ENCODE data around the gene MRPS30. TPM values are rescaled to one million over a fixed set of nuclear protein-coding genes. Genes with fewer than 3 reads are reported as not detected.
"Not testable (repeated sequence)": the region's sequence is repeated elsewhere in the genome, so short reads cannot be mapped to it uniquely, and the experiment has no call there.

MRPS30 gene
- polyA plus RNA-seq, 1 donor from 2014 or later = 76.0 TPM

DNA sequence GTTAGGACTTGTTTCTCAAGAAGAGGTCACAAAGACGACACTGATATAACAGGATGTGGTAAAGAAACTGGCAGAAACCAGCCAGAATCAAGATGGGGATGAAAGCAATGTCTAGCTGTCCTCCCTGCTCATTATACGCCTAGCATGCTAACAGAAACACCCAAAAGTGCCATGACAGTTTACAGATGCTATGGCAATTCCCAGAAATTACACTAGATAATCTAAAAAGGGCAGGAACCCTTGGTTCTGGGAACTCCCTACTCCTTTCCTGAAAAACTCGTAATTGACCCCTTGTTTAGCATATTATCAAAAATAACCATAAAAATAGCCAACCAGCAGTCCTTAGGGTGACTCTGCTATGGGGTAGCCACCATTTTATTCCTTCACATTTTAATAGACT, 10.9 kb upstream of the MRPS30 start:
- peaks cover 9 to 36% (median 14%) of the 10 kb centered on the region in 3 donors for H3K9me3 Mint-ChIP-seq
- H3K4me1 Mint-ChIP-seq = no peaks in the 10 kb centered on the region
- H3K4me3 Mint-ChIP-seq = no peak overlapping the region
- H3K27me3 Mint-ChIP-seq = no peaks in the 10 kb centered on the region
- H3K27ac Mint-ChIP-seq = no peak overlapping the region
- H3K36me3 Mint-ChIP-seq = no peaks in the 10 kb centered on the region

DNA sequence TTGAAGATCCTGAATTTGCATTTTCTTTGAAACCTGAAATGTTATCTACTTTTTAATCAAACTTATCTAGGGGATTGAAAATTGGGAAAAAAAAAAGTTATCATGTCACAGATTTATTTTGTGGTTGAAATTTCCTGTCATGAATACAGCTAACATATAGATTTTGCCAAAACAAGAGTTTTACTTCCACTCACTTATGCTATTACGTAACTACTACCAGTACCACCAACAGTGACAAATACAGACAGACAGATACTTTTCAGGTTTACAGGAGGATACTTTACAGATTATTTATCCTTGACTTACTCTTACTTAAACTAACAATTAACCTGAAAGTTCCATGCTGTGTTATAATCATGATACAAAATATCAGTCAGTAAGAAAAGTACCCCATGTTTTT, 6.8 kb upstream of the MRPS30 start:
- H3K36me3 Mint-ChIP-seq = peaks cover 2% of the 10 kb centered on the region
- H3K9me3 Mint-ChIP-seq = peaks cover 0 to 2% (median under 1%) of the 10 kb centered on the region in 3 donors
- no peaks in the 10 kb centered on the region for H3K4me1 Mint-ChIP-seq
- H3K27me3 Mint-ChIP-seq = peaks cover 2% of the 10 kb centered on the region
- no peak overlapping the region for H3K27ac Mint-ChIP-seq
- H3K4me3 Mint-ChIP-seq = no peak overlapping the region

- no peak overlapping the region for H3K27ac Mint-ChIP-seq
- H3K4me1 Mint-ChIP-seq = peaks cover 12 to 18% (median 17%) of the 10 kb centered on the region in 3 donors
- peaks cover 2% of the 10 kb centered on the region for H3K36me3 Mint-ChIP-seq
- no peaks in the 10 kb centered on the region for H3K9me3 Mint-ChIP-seq
- H3K4me3 Mint-ChIP-seq = no peak overlapping the region
- H3K27me3 Mint-ChIP-seq = peaks cover 2% of the 10 kb centered on the region
These were observed 2.1 kb upstream of the MRPS30 start for GRCh38 chr5:44806608-44807007.

DNA sequence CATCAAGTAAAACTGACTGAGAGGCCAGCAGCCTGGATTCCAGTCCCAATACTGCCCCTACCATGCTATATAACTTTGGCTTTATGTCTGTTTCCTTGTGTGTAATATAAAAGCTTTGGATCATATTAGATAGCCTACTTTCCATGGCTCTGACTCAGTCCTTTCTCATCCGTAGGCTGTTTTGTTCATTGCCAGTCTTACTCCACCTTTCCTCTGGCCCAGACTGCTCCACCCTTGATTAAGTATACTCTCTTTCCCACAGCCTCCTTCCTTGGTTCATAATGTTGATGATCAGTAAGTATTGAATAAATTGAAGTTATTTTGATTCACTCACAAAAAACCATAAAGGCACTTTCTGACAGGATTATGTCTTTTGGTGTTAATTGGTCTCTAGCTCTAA, 1.5 kb upstream of the MRPS30 start:
- Mint-ChIP-seq H3K4me3 (peak overlapping the region in 1 of 4 donors; percentile 39), H3K9me3 (no peaks in the 10 kb centered on the region), H3K36me3 (peaks cover 2% of the 10 kb centered on the region), H3K4me1 (peaks cover 12 to 20% (median 17%) of the 10 kb centered on the region in 3 donors), H3K27me3 (peaks cover 2% of the 10 kb centered on the region), H3K27ac (no peak overlapping the region)

DNA sequence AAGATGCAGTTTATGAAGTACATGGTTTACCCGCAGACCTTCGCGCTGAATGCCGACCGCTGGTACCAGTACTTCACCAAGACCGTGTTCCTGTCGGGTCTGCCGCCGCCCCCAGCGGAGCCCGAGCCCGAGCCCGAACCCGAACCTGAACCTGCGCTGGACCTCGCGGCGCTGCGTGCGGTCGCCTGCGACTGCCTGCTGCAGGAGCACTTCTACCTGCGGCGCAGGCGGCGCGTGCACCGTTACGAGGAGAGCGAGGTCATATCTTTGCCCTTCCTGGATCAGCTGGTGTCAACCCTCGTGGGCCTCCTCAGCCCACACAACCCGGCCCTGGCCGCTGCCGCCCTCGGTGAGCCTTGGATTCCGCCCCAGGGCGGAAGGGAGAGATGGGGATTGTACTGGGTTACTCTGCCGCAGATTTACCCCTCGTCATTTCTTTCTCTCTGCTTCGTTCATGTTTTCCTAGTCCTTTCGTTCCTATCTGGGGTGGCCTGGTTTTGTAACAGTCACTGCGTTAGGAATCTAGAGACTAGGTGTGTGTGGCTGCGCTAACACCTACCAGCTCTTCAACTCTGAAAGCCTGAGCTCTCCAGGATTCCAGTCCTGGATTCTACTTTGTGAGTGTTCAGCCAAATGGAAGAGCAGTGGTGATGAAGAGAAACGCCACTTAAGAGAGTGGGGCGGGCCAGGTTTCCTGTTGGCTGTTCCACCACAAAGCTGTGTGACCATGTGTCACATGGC, 638 bp downstream of the MRPS30 start:
- Mint-ChIP-seq H3K4me3 (peak overlapping the region; percentile 87 to 98 (median 97)), H3K27me3 (no peaks in the 10 kb centered on the region), H3K36me3 (peaks cover 2% of the 10 kb centered on the region), H3K27ac (peak overlapping the region; percentile 61 to 96 (median 88)), H3K9me3 (no peaks in the 10 kb centered on the region), H3K4me1 (peaks cover 12 to 23% (median 20%) of the 10 kb centered on the region in 3 donors)

DNA sequence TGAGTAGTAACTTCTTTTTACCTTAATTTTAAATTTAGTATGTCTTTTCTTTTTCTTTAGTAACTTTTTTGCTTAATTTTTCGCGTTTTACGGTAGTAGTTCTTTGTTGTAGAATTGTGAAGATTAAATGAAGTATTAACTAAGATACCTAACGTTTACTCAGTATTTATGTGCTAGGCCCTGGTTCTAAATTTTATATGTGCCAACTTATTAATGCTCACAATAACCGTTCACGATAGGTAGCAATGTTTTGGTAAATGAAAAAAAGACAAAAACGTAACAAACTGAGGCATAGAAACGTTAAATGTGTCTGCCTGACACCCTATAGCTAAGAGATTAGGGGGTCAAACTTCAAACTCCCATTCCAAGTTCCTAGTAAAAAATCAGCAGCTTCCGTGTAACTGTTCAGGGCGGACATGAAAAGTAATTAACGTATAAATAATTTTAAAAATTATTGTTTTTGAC, 1.2 kb downstream of the MRPS30 start:
- peaks cover 12 to 23% (median 20%) of the 10 kb centered on the region in 3 donors for H3K4me1 Mint-ChIP-seq
- no peaks in the 10 kb centered on the region for H3K36me3 Mint-ChIP-seq
- H3K9me3 Mint-ChIP-seq = no peaks in the 10 kb centered on the region
- peak overlapping the region; percentile 61 to 96 (median 88) for H3K27ac Mint-ChIP-seq
- no peaks in the 10 kb centered on the region for H3K27me3 Mint-ChIP-seq
- H3K4me3 Mint-ChIP-seq = peak overlapping the region; percentile 87 to 98 (median 97)

GRCh38 chr5:44814761-44815160, 6.0 kb downstream of the MRPS30 start:
- peaks cover 9 to 20% (median 12%) of the 10 kb centered on the region in 3 donors for H3K4me1 Mint-ChIP-seq
- H3K9me3 Mint-ChIP-seq = no peaks in the 10 kb centered on the region
- no peaks in the 10 kb centered on the region for H3K36me3 Mint-ChIP-seq
- no peak overlapping the region for H3K27ac Mint-ChIP-seq
- no peaks in the 10 kb centered on the region for H3K27me3 Mint-ChIP-seq
- peak overlapping the region in 1 of 4 donors; percentile 0 for H3K4me3 Mint-ChIP-seq

DNA sequence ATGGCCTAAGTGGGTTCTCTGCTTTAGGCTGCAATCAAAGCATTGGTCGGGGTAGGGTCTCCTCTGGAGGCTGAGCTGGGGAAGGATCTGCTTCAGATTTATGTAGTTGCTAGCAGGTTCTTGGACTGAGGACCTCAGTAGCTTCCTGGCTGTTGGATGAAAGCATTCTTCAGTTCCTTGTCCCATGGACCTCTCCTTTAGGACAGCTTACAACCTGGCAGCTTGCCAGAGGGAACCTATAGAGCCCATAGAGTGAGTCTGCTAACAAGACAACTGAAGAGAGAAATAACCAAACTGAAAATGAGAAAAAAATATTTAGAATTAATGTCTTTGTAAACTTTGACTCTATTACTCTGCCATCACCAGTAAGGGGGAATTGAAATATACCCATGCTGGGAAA, 12.4 kb downstream of the MRPS30 start:
- Mint-ChIP-seq H3K4me3 (no peak overlapping the region), H3K4me1 (peaks cover 0 to 3% (median 0%) of the 10 kb centered on the region in 3 donors), H3K27me3 (no peaks in the 10 kb centered on the region), H3K27ac (peak overlapping the region in 1 of 3 donors; percentile 10), H3K9me3 (no peaks in the 10 kb centered on the region), H3K36me3 (peaks cover 13% of the 10 kb centered on the region)

- H3K4me3 Mint-ChIP-seq, H3K27me3 Mint-ChIP-seq, H3K9me3 Mint-ChIP-seq, H3K27ac Mint-ChIP-seq, H3K4me1 Mint-ChIP-seq: not testable (repeated sequence)
- peaks cover 21% of the 10 kb centered on the region for H3K36me3 Mint-ChIP-seq
These were observed 15.9 kb downstream of the MRPS30 start for GRCh38 chr5:44824662-44825061.

DNA sequence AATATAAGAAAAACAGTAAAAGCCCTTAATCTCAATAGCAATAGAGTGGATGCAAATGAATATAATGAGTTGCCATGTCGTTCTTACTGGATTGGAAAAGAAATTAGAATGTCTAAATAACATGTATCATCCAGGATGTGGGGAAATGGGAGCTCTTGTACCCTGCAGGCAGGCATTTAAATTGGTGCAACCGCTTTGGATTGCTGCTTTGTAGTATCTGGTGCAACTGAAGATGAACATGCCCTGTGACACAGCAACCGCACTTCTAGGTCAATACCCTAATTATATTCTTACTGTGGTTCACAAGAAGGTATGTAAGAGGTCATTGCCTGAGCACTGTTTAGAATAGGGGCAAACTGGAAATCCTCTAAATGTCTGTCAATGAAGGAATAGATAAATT, 18.9 kb downstream of the MRPS30 start:
- Mint-ChIP-seq H3K27ac (no peak overlapping the region), H3K4me3 (no peak overlapping the region), H3K27me3 (no peaks in the 10 kb centered on the region), H3K4me1 (peaks cover 0 to 4% (median 0%) of the 10 kb centered on the region in 3 donors), H3K36me3 (peaks cover 19% of the 10 kb centered on the region), H3K9me3 (no peaks in the 10 kb centered on the region)

GRCh38 chr5:44828719-44829118, 20.0 kb downstream of the MRPS30 start:
- peaks cover 0 to 4% (median 0%) of the 10 kb centered on the region in 3 donors for H3K4me1 Mint-ChIP-seq
- no peak overlapping the region for H3K27ac Mint-ChIP-seq
- no peak overlapping the region for H3K4me3 Mint-ChIP-seq
- H3K9me3 Mint-ChIP-seq = no peaks in the 10 kb centered on the region
- H3K27me3 Mint-ChIP-seq = no peaks in the 10 kb centered on the region
- peaks cover 18% of the 10 kb centered on the region for H3K36me3 Mint-ChIP-seq

DNA sequence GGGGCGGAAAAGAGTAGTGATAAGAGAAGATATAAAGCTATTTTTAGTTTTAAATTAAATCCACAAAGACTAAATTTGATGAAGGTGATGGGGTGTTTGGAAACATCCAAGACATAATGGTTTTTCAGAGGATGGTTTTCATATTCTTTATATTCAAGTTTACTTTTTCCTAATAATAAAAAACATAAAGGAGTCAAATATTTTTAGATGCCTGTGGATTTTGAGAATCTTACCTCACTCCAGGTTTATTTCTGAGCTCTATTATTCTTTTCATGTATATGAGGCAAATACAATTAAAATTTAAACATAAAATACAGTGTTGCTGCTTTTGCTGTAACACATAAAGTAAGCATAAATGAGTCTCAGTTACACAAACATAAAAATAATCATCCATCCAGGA, 22.2 kb downstream of the MRPS30 start:
- Mint-ChIP-seq H3K9me3 (peaks cover 0 to 2% (median 0%) of the 10 kb centered on the region in 3 donors), H3K27ac (no peak overlapping the region), H3K4me3 (no peak overlapping the region), H3K27me3 (no peaks in the 10 kb centered on the region), H3K4me1 (peaks cover 0 to 3% (median 1%) of the 10 kb centered on the region in 3 donors), H3K36me3 (peaks cover 12% of the 10 kb centered on the region)

DNA sequence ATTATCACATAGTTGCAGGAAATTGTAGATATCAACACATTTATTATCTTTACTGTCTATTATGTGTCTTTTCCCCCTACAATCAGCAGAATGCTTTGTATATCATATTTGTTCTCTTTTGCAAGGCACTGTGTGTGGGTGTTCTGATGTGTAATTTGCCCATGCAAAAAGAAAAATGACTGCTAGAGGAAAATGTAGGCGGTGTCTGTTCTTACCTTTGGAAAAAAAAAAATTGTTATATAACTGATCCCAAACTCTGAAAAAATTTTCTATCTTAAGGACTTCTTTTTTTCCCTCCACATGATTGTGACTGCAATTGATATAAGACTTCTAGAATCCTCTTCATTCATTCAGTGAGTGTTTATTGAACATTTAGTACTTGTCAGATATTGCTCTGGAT, 24.5 kb downstream of the MRPS30 start:
- Mint-ChIP-seq H3K9me3 (peaks cover 2 to 6% (median 3%) of the 10 kb centered on the region in 3 donors), H3K4me1 (peaks cover 0 to 1% (median 0%) of the 10 kb centered on the region in 3 donors), H3K27me3 (no peaks in the 10 kb centered on the region), H3K4me3 (no peak overlapping the region), H3K36me3 (peaks cover 8% of the 10 kb centered on the region), H3K27ac (no peak overlapping the region)

- Mint-ChIP-seq H3K36me3 (peaks cover 6% of the 10 kb centered on the region), H3K4me3 (no peak overlapping the region), H3K27ac (no peak overlapping the region), H3K9me3 (peaks cover 13 to 18% (median 14%) of the 10 kb centered on the region in 3 donors), H3K4me1 (peaks cover 0 to 1% (median 0%) of the 10 kb centered on the region in 3 donors), H3K27me3 (no peaks in the 10 kb centered on the region)
These were observed 26.9 kb downstream of the MRPS30 start for GRCh38 chr5:44835693-44836092.

GRCh38 chr5:44839018-44839681, 30.4 kb downstream of the MRPS30 start:
- peaks cover 6% of the 10 kb centered on the region for H3K36me3 Mint-ChIP-seq
- no peak overlapping the region for H3K27ac Mint-ChIP-seq
- H3K9me3 Mint-ChIP-seq = peaks cover 13 to 18% (median 14%) of the 10 kb centered on the region in 3 donors
- peaks cover 0 to 1% (median 0%) of the 10 kb centered on the region in 3 donors for H3K4me1 Mint-ChIP-seq
- H3K27me3 Mint-ChIP-seq = no peaks in the 10 kb centered on the region
- no peak overlapping the region for H3K4me3 Mint-ChIP-seq

All from IgD-negative memory B cell (primary cell).